HUES48 (cell line): ENCODE measurements around the gene TTLL6.
"Not testable (repeated sequence)": the region's sequence is repeated elsewhere in the genome, so short reads cannot be mapped to it uniquely, and the experiment has no call there.

Source experiments
- H3K27ac ChIP-seq: one replicate; pipeline ENCODE4 v1.7.0; 2013; ENCODE audit warnings: low read depth, low read length, inconsistent platforms
- H3K27me3 ChIP-seq: 2 replicates; pipeline ENCODE4 v1.6.1; 2013; ENCODE audit warnings: mild to moderate bottlenecking, low read length; ENCODE audit not compliant: control insufficient read depth, insufficient read depth
- H3K36me3 ChIP-seq: 2 replicates; pipeline ENCODE4 v1.6.1; 2013; ENCODE audit warnings: low read length; ENCODE audit not compliant: control insufficient read depth, insufficient read depth
- H3K4me1 ChIP-seq: 2 replicates; pipeline ENCODE4 v1.6.1; 2013; ENCODE audit warnings: mild to moderate bottlenecking, low read length; ENCODE audit not compliant: control insufficient read depth, insufficient read depth
- H3K4me3 ChIP-seq: 2 replicates; pipeline ENCODE4 v1.5.1; 2013; ENCODE audit warnings: mild to moderate bottlenecking, low read depth, low read length
- H3K9ac ChIP-seq: 2 replicates; pipeline ENCODE4 v1.6.1; 2013; ENCODE audit warnings: mild to moderate bottlenecking, low read depth, low read length, moderate library complexity
- H3K9me3 ChIP-seq: 2 replicates; pipeline ENCODE4 v1.6.1; 2013; ENCODE audit warnings: low read length; ENCODE audit not compliant: control insufficient read depth, insufficient read depth

The TTLL6 gene

DNA sequence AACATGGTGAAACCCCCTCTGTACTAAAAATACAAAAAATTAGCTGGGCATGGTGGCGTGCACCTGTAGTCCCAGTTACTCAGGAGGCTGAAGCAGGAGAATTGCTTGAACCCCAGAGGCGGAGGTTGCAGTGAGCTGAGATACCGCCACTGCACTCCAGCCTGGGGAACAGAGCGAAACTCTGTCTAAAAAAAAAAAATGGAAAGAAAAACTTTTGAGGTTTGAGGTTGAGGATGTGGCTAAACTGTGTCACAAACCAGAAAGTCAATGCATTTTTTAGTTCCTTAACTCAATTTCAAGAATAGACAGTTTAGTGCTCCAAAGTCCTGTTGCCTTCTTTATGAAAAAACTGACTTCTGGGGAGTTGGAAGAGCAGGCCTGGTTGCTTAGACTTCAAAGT is 20.4 kb upstream of the TTLL6 start:
- not testable (repeated sequence) for H3K36me3 ChIP-seq, H3K4me3 ChIP-seq, H3K9ac ChIP-seq, H3K27ac ChIP-seq, H3K27me3 ChIP-seq, H3K9me3 ChIP-seq, H3K4me1 ChIP-seq

DNA sequence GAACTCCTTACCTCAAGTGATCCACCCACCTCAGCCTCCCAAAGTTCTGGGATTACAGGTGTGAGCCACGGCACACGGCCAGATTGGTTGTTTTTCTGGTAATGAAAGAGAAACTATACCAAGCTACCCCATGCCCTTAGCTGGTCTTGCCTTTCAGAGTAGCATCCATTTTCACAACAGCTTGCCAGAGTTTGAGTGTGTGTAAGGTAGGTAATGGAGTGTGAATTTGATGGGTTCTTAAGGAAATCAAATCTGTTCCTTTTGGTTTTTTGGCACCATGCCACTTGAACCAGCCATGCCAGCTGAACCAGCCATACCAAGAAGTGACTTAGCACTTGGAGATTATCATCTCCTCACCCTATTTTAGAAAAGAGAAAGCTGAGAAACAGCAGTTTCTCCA is 18.9 kb upstream of the TTLL6 start:
- no peaks in the 10 kb centered on the region for H3K9me3 ChIP-seq
- H3K27me3 ChIP-seq = no peaks in the 10 kb centered on the region
- no peak overlapping the region for H3K4me3 ChIP-seq
- no peak overlapping the region for H3K9ac ChIP-seq
- H3K4me1 ChIP-seq = no peaks in the 10 kb centered on the region
- H3K27ac ChIP-seq = no peak overlapping the region
- H3K36me3 ChIP-seq = no peaks in the 10 kb centered on the region

DNA sequence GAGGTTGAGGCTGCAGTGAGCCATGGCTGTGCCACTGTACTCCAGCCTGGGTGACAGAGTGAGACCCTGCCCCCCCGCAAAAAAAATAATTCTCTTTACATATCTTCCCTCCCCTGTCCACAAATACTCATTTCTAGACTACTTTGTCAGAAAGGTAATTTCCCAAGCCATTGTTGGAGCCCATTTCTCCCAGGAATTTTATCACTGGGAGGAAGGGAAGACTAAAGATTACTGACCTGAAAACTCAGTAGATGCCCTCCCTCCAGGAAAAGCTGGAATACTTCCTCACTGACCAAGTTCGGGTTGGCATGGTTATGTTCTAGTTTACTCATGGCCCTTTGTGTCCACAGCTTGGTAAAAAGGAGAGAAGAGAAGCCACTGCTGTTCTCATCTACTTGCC is 17.9 kb upstream of the TTLL6 start:
- no peak overlapping the region for H3K9ac ChIP-seq
- H3K27me3 ChIP-seq = no peaks in the 10 kb centered on the region
- H3K4me1 ChIP-seq = no peaks in the 10 kb centered on the region
- no peaks in the 10 kb centered on the region for H3K9me3 ChIP-seq
- no peak overlapping the region for H3K4me3 ChIP-seq
- H3K36me3 ChIP-seq = no peaks in the 10 kb centered on the region
- no peak overlapping the region for H3K27ac ChIP-seq

DNA sequence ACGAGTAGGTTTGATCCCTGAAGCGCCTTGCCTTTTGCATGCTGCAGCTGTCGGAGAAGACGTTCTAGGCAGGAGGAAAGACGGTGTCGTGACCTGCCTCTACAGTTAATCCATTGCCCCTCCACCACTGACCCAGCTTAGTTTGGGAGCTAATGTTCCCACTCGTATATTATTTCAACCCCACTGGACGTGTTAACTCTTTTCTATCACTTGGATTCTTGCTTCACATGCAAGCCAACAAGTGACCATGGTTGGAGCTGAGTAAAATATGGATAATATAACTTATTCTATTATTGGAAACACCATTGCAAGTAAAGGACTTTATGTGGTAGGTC is 14.5 kb upstream of the TTLL6 start:
- no peaks in the 10 kb centered on the region for H3K36me3 ChIP-seq
- H3K9me3 ChIP-seq = no peaks in the 10 kb centered on the region
- H3K4me1 ChIP-seq = no peaks in the 10 kb centered on the region
- H3K9ac ChIP-seq = peak overlapping the region; percentile 32; the same call in 1 of the 2 replicates
- H3K4me3 ChIP-seq = peak overlapping the region; percentile 90
- no peak overlapping the region for H3K27ac ChIP-seq
- no peaks in the 10 kb centered on the region for H3K27me3 ChIP-seq

DNA sequence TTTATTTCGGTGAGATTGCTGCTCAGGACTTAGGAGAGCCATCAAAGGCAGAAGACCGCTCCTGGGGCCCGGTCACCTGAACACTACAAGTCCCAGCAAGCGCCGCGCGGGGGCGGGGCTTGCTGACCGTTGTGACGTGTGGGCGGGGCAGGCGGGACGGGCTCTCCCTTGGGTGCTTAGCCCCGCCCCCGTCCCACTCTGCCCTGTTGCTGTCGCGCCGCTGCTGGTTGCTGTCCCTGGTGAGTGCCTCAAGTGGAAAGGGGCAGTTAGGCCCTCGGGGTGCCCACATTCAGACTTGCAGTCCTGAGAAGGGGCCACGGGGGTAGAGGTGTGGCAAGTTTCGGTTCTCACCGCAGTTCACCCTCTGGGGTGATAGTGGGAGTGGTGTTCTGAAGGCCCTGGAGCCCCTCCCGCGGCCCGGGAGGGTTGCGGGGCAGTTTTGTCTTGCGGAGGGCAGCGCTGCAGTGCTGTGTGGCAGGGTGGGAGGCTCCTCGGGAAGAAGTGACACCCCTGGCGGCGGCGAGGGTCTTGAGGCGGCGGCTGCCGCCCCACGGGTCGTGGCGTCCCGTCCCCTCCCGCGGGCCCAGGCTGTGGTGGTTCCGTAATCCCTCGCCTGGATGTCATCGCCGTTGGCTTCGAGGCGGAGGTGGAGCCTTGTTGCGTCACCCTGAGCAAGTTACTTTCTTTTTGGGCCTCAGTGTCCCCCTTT is 14.0 kb upstream of the TTLL6 start, which contains the start of gene CALCOCO2:
Gene CALCOCO2 (plus strand): TSS at position 196 of the 709 bp plus-strand sequence. CDS start 10,673 bp downstream, outside the sequence.
- Histone ChIP-seq H3K27me3 (no peaks in the 10 kb centered on the region), H3K9ac (peak within 1 kb of the TSS; percentile 32; the same call in 1 of the 2 replicates), H3K27ac (no peak within 1 kb of the TSS), H3K4me1 (no peaks in the 10 kb centered on the region), H3K9me3 (no peaks in the 10 kb centered on the region), H3K4me3 (peak within 1 kb of the TSS; percentile 90), H3K36me3 (no peaks in the 10 kb centered on the region)

DNA sequence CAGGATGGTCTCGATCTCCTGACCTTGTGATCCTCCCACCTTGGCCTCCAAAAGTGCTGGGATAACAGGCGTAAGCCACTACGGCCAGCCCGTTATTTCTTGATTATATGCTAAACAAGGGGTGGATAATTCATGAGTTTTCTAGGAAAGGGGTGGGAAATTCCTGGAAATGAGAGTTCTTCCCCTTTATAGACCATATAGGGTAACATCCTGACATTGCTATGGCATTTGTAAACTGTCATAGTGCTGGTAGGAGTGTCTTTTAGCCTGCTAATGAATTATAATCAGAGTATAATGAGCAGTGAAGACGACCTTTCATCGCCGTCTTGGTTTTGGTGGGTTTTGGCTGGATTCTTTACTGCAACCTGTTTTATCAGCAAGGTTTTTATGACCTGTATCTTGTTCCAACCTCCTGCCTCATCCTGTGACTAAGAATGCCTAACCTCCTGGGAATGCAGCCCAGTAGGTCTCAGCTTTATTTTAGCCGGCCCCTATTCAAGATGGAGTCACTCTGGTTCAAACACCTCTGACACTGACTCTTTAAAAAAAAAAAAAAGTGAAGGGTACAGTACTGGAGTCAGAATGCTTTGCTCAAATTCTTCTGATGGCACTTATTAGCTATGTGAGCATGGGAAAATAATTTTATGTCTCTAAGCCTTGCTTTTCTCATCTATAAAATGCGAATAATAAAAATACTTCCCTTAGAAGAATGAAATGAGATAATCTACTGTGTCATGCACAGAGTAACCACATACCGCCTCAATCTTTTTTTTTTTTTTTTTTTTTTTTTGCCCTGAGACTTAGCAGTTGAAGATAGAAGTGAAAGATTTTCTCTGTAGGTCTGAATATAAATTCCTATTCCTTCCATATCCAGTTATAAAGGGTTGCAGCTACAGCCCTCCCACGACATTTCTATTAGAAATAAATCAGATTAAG is 8.7 kb upstream of the TTLL6 start:
- H3K4me1 ChIP-seq = no peaks in the 10 kb centered on the region
- H3K4me3 ChIP-seq = no peak overlapping the region
- H3K27ac ChIP-seq = no peak overlapping the region
- H3K9me3 ChIP-seq = no peaks in the 10 kb centered on the region
- H3K27me3 ChIP-seq = no peaks in the 10 kb centered on the region
- no peak overlapping the region for H3K9ac ChIP-seq
- H3K36me3 ChIP-seq = no peaks in the 10 kb centered on the region

GRCh38 chr17:48820936-48821335 is 3.9 kb upstream of the TTLL6 start:
- H3K4me1 ChIP-seq = peaks cover 19% of the 10 kb centered on the region
- not testable (repeated sequence) for H3K36me3 ChIP-seq, H3K4me3 ChIP-seq, H3K9me3 ChIP-seq, H3K27ac ChIP-seq, H3K27me3 ChIP-seq, H3K9ac ChIP-seq

DNA sequence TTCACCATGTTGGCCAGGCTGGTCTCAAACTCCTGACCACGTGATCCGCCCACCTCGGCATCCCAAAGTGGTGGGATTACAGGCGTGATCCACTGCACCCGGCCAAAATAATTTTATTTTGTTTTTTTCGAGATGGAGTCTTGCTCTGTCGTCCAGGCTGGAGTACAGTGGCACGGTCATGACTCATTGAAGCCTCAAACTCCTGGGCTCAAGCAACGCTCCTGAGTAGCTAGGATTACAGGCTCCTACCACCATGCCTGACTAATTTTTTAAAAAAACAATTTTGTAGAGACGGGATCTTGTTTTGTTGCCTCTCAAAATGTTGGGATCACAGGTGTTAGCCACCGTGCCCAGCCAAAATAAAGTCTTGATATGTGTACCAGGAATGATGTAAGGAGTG is 2.4 kb upstream of the TTLL6 start:
- Histone ChIP-seq H3K9ac (no peak overlapping the region), H3K4me1 (peaks cover 19% of the 10 kb centered on the region), H3K27me3 (peaks cover 15% of the 10 kb centered on the region), H3K4me3 (no peak overlapping the region), H3K9me3 (no peaks in the 10 kb centered on the region), H3K36me3 (no peaks in the 10 kb centered on the region), H3K27ac (no peak overlapping the region)

GRCh38 chr17:48818361-48818841 is 1.4 kb upstream of the TTLL6 start:
- no peaks in the 10 kb centered on the region for H3K36me3 ChIP-seq
- no peaks in the 10 kb centered on the region for H3K9me3 ChIP-seq
- H3K9ac ChIP-seq = peak overlapping the region; percentile 7; the same call in 1 of the 2 replicates
- H3K27me3 ChIP-seq = peaks cover 15% of the 10 kb centered on the region
- H3K27ac ChIP-seq = peak overlapping the region; percentile 90
- H3K4me3 ChIP-seq = peak overlapping the region; percentile 43
- peaks cover 19% of the 10 kb centered on the region for H3K4me1 ChIP-seq

DNA sequence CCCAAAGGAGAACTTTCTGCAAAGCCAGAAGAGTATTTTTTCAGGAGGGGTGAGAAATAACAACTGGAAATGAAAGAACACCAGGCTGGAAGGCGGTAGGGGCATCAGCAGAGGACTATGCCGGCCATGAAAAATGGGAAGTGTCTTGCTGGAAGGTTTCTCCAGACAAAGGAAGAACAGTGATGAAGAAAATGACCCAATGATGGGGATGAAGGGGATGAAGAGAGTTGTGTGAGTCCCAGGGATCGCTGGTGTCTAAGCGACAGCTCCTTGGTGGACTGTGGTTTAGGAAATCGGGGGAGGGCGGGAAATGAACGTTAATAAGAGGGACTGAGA is 623 bp downstream of the TTLL6 start:
- H3K9me3 ChIP-seq = no peaks in the 10 kb centered on the region
- no peaks in the 10 kb centered on the region for H3K36me3 ChIP-seq
- H3K27me3 ChIP-seq = peaks cover 15% of the 10 kb centered on the region
- no peak overlapping the region for H3K27ac ChIP-seq
- H3K4me1 ChIP-seq = peaks cover 19% of the 10 kb centered on the region
- H3K9ac ChIP-seq = peak overlapping the region; percentile 65
- peak overlapping the region; percentile 92 for H3K4me3 ChIP-seq

DNA sequence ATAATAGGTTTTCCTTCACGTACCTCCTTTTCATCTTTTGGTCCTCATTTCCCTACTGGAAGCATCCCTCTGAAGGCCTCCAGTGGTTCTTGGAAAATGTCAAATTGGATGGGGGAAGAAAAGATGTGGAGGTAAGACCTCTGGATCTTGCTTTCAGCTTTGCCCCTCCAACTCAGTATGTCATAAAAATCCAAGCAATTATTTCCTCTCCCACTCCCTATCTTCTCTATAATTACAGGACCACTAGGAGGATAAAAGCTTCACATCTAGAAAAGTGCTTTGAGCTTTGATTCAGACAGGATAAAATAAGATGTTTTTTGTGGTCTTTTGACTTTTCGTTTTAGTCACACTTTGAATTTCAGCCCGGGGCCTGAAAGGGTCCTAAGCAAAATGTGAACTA is 1.7 kb downstream of the TTLL6 start:
- Histone ChIP-seq H3K9ac (no peak overlapping the region), H3K4me3 (no peak overlapping the region), H3K27ac (no peak overlapping the region), H3K27me3 (peaks cover 15% of the 10 kb centered on the region), H3K4me1 (peaks cover 19% of the 10 kb centered on the region), H3K36me3 (no peaks in the 10 kb centered on the region), H3K9me3 (no peaks in the 10 kb centered on the region)
